OCI-LY1 (cell line): ENCODE results near the gene SSRP1.
"Not testable (repeated sequence)": the region's sequence is repeated elsewhere in the genome, so short reads cannot be mapped to it uniquely, and the experiment has no call there.

Experiments used
- H2AFZ ChIP-seq: fragments of 200-600 bp; sonication (generic), shearing (Covaris generic); 2 replicates; pipeline ENCODE4 v1.6.0; 2014; ENCODE audit warnings: antibody characterized with exemption, mild to moderate bottlenecking, low read length
- H3F3A ChIP-seq: fragments of 200-600 bp; sonication (generic), shearing (Covaris generic); 2 replicates; pipeline ENCODE4 v1.6.0; 2014; ENCODE audit warnings: mild to moderate bottlenecking, antibody characterized with exemption, low read length, moderate library complexity; ENCODE audit not compliant: insufficient read depth
- H3K27ac ChIP-seq: fragments of 200-600 bp; sonication (generic); 2 replicates; pipeline ENCODE4 v1.5.1; 2014; ENCODE audit warnings: low read length, mixed run types, mild to moderate bottlenecking, low read depth; ENCODE audit not compliant: poor library complexity, severe bottlenecking
- H3K27me3 ChIP-seq: fragments of 200-600 bp; sonication (generic); 2 replicates; pipeline ENCODE4 v1.6.0; 2014; ENCODE audit warnings: antibody characterized with exemption, mild to moderate bottlenecking, low read length, moderate library complexity; ENCODE audit not compliant: insufficient read depth
- H3K36me3 ChIP-seq: fragments of 200-600 bp; sonication (generic); 2 replicates; pipeline ENCODE4 v1.6.1; 2014; ENCODE audit warnings: mild to moderate bottlenecking, antibody characterized with exemption, low read length, moderate library complexity, mixed read lengths; ENCODE audit not compliant: insufficient read depth
- H3K4me1 ChIP-seq: fragments of 200-600 bp; sonication (generic); 2 replicates; pipeline ENCODE4 v1.5.1; 2014; ENCODE audit warnings: mild to moderate bottlenecking, low read length, moderate library complexity; ENCODE audit not compliant: insufficient read depth, severe bottlenecking
- H3K4me2 ChIP-seq: fragments of 200-600 bp; sonication (generic), shearing (Covaris generic); 2 replicates; pipeline ENCODE4 v1.6.1; 2014; ENCODE audit warnings: low read length
- H3K4me3 ChIP-seq: fragments of 200-600 bp; sonication (generic); 2 replicates; pipeline ENCODE4 v1.5.1; 2014; ENCODE audit warnings: low read length, low read depth, mild to moderate bottlenecking, mixed read lengths; ENCODE audit not compliant: poor library complexity, severe bottlenecking
- H3K79me2 ChIP-seq: fragments of 200-600 bp; shearing (Covaris generic); 2 replicates; pipeline ENCODE4 v1.6.1; 2016; ENCODE audit warnings: mixed run types, low read length, mixed read lengths; ENCODE audit not compliant: insufficient read depth
- H3K9ac ChIP-seq: fragments of 200-600 bp; sonication (generic), shearing (Covaris generic); 2 replicates; pipeline ENCODE4 v1.6.1; 2014; ENCODE audit warnings: mild to moderate bottlenecking, low read length, mixed read lengths
- H3K9me2 ChIP-seq: fragments of 200-600 bp; sonication (generic), shearing (Covaris generic); 2 replicates; pipeline ENCODE4 v1.6.1; 2014; ENCODE audit warnings: low read depth, mild to moderate bottlenecking, low read length, mixed read lengths
- H3K9me3 ChIP-seq: fragments of 200-600 bp; shearing (Covaris generic); 2 replicates; pipeline ENCODE4 v1.6.1; 2014; ENCODE audit warnings: low read length, mixed read lengths
- H4K20me1 ChIP-seq: fragments of 200-600 bp; sonication (generic), shearing (Covaris generic); 2 replicates; pipeline ENCODE4 v1.6.0; 2016; ENCODE audit warnings: mild to moderate bottlenecking, low read length; ENCODE audit not compliant: insufficient read depth
- CTCF ChIP-seq: fragments of 200-600 bp; sonication (generic), shearing (Covaris generic); IDR thresholded peaks from 2 replicates; pipeline ENCODE4 v1.5.1; 2017; ENCODE audit warnings: mild to moderate bottlenecking, antibody characterized with exemption, low read length, moderate library complexity, mixed read lengths
- EZH2 ChIP-seq: fragments of 200-600 bp; sonication (generic), shearing (Covaris generic); IDR thresholded peaks from 2 replicates; pipeline ENCODE4 v1.8.0; 2017; ENCODE audit warnings: borderline replicate concordance, mixed run types, mild to moderate bottlenecking, antibody characterized with exemption, low read length, moderate library complexity, mixed read lengths

The SSRP1 gene

GRCh38 chr11:57300785-57301184, 34.9 kb downstream of the SSRP1 start:
- Histone ChIP-seq H3K27ac (no peak overlapping the region), H2AFZ (no peak overlapping the region), H3K36me3 (peaks cover 33% of the 10 kb centered on the region), H3K9me3 (no peaks in the 10 kb centered on the region; the same call in 1 of the 2 replicates), H3K4me1 (no peaks in the 10 kb centered on the region), H3K9me2 (no peaks in the 10 kb centered on the region), H3K4me2 (no peak overlapping the region), H3F3A (no peaks in the 10 kb centered on the region), H3K4me3 (no peak overlapping the region), H4K20me1 (no peaks in the 10 kb centered on the region), H3K9ac (no peak overlapping the region), H3K79me2 (no peaks in the 10 kb centered on the region), H3K27me3 (no peaks in the 10 kb centered on the region)
- TF ChIP-seq CTCF, result no peak

- Histone ChIP-seq H3K27me3 (no peaks in the 10 kb centered on the region), H3K9me2 (no peaks in the 10 kb centered on the region), H4K20me1 (no peaks in the 10 kb centered on the region), H3K27ac (no peak overlapping the region), H3K79me2 (no peaks in the 10 kb centered on the region), H2AFZ (no peak overlapping the region), H3K4me1 (no peaks in the 10 kb centered on the region), H3K9me3 (no peaks in the 10 kb centered on the region; the same call in 1 of the 2 replicates), H3K4me3 (no peak overlapping the region), H3F3A (no peaks in the 10 kb centered on the region), H3K9ac (no peak overlapping the region), H3K4me2 (no peak overlapping the region), H3K36me3 (peaks cover 33% of the 10 kb centered on the region)
- TF ChIP-seq CTCF (no peak), EZH2 (no peak)
Measured at GRCh38 chr11:57299150-57299737, 36.4 kb downstream of the SSRP1 start.

- Histone ChIP-seq H3K9me2 (no peaks in the 10 kb centered on the region), H4K20me1 (no peaks in the 10 kb centered on the region), H3K4me3 (no peak overlapping the region), H3K27ac (no peak overlapping the region), H3K9ac (no peak overlapping the region), H3K4me2 (no peak overlapping the region), H3K79me2 (no peaks in the 10 kb centered on the region), H3F3A (no peaks in the 10 kb centered on the region), H3K27me3 (no peaks in the 10 kb centered on the region), H3K36me3 (peaks cover 33% of the 10 kb centered on the region), H3K4me1 (no peaks in the 10 kb centered on the region), H2AFZ (no peak overlapping the region), H3K9me3 (no peaks in the 10 kb centered on the region; the same call in 1 of the 2 replicates)
- no peak for TF ChIP-seq EZH2
- no peak for TF ChIP-seq CTCF
Measured at GRCh38 chr11:57297221-57297620, 38.5 kb downstream of the SSRP1 start.

GRCh38 chr11:57296205-57296604, 39.5 kb downstream of the SSRP1 start:
- not testable (repeated sequence) for H3K9me2 ChIP-seq, H3K27ac ChIP-seq
- peaks cover 25% of the 10 kb centered on the region for H3K36me3 ChIP-seq

More at GRCh38 chr11:57296205-57296604, 39.5 kb downstream of the SSRP1 start:
- H3K9me3 ChIP-seq, H3K4me2 ChIP-seq, H3F3A ChIP-seq, H3K9ac ChIP-seq, H3K27me3 ChIP-seq, H3K4me3 ChIP-seq, H3K79me2 ChIP-seq, H2AFZ ChIP-seq, H4K20me1 ChIP-seq, H3K4me1 ChIP-seq: not testable (repeated sequence)
